ENCODE data around the gene AACS. TPM values are rescaled to one million over a fixed set of nuclear protein-coding genes. Genes with fewer than 3 reads are reported as not detected.

The AACS gene
- total and polyA plus RNA-seq, 2 of the 13 experiments (the other 11 are each of a cell fraction or from before 2014, with no cell fraction given) = 23.3 to 28.8 TPM

- CTCF ChIA-PET (ENCODE audit: low intra/inter-chr PET ratio, low total read pairs) = no interaction called here
- in situ Hi-C loops (cut with HindIII; ENCODE audit: extremely low pct_ligation_motif_present, low pct_unique_long_range_greater_than_20kb) = no loop called here
- POLR2A ChIA-PET = no interaction called here
- no peaks in the 10 kb centered on the region for H3K4me1 ChIP-seq (ENCODE audit: insufficient read depth, low read length)
- BruUV-seq (replicated peaks) = TSS peak; percentile 37
- no peak overlapping the region for H3K4me3 ChIP-seq (replicated peaks in 1 of 3; ENCODE audit: insufficient read depth in 1 of 3, low read depth in 2 of 3, low read length in 3 of 3)
- 97% methylated on average over 9 of the region's 9 CpGs for WGBS (ENCODE audit: low lambda C conversion rate)
- H3K27ac ChIP-seq (ENCODE audit: extremely low read length, insufficient read depth, low read length) = no peak overlapping the region
- H3K36me3 ChIP-seq (replicated peaks in 1 of 2; ENCODE audit: control insufficient read depth in 1 of 2, insufficient read depth in 2 of 2, low read length in 2 of 2) = peaks cover 4 to 21% of the 10 kb centered on the region in 2 experiments; a peak in 4 of 5 replicates
- H3K27me3 ChIP-seq (ENCODE audit: control insufficient read depth in 1 of 2, insufficient read depth in 2 of 2, low read length in 2 of 2) = no peaks in the 10 kb centered on the region
- H4K20me1 ChIP-seq (ENCODE audit: insufficient read depth, low read length) = no peaks in the 10 kb centered on the region
- DNase-seq (ENCODE audit: low spot score) (no peak), FAIRE-seq (no peak), ATAC-seq (no peak)
- H3K4me2 ChIP-seq (ENCODE audit: low read depth, low read length) = no peak overlapping the region
- no peaks in the 10 kb centered on the region for H3K9me3 ChIP-seq (ENCODE audit: low read length)
- H3K79me2 ChIP-seq (ENCODE audit: insufficient read depth, low read length) = no peaks in the 10 kb centered on the region
- H2AFZ ChIP-seq (ENCODE audit: low read length) = no peak overlapping the region
- no peak for TF ChIP-seq RAD21 (CRISPR knock-in tag; IDR thresholded peaks at IDR 0.05)
- no peak for TF ChIP-seq ZNF557 (CRISPR knock-in tag; IDR thresholded peaks at IDR 0.05)
- TF ChIP-seq RCOR2 (CRISPR knock-in tag; IDR thresholded peaks at IDR 0.05) = no peak
- no peak for TF ChIP-seq NCOA1 (CRISPR knock-in tag; IDR thresholded peaks at IDR 0.05)
- H3K9ac ChIP-seq (ENCODE audit: insufficient read depth, low read depth, low read length) = no peak overlapping the region
- intact Hi-C loops (cut with micrococcal nuclease; ENCODE audit: unreplicated experiment) = no loop called here
Observed at GRCh38 chr12:125025606-125026235, 39.5 kb upstream of the AACS start.

DNA sequence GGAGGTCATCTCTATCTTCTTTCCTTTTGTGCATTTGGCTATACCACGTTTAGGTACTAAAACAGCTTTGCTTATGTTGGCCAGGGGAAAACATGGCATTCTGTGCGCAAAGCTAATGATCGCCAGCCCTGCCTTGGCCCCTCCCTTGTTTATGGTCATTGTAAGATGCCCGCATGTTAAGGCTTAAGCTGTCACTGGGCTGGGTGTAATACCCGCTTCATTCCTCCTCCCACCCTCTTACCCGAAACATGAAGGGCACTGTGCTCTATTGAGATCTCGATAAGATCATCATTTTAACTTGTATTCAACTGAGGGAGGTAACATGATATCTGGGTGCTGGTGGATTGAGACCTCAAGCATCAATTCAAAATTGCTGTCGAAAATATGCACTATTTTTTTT is 37.1 kb upstream of the AACS start:
- no peaks in the 10 kb centered on the region for H4K20me1 ChIP-seq (ENCODE audit: insufficient read depth, low read length)
- H3K27me3 ChIP-seq (ENCODE audit: control insufficient read depth in 1 of 2, insufficient read depth in 2 of 2, low read length in 2 of 2) = no peaks in the 10 kb centered on the region
- H3K27ac ChIP-seq (ENCODE audit: extremely low read length, insufficient read depth, low read length) = no peak overlapping the region
- no peaks in the 10 kb centered on the region for H3K9me3 ChIP-seq (ENCODE audit: low read length)
- CTCF ChIA-PET (ENCODE audit: low intra/inter-chr PET ratio, low total read pairs) = no interaction called here
- no TSS peak for BruUV-seq (replicated peaks)
- H2AFZ ChIP-seq (ENCODE audit: low read length) = no peak overlapping the region
- in situ Hi-C loops (cut with HindIII; ENCODE audit: extremely low pct_ligation_motif_present, low pct_unique_long_range_greater_than_20kb) (no loop called here), intact Hi-C loops (cut with micrococcal nuclease; ENCODE audit: unreplicated experiment) (no loop called here)
- H3K4me3 ChIP-seq (replicated peaks in 1 of 3; ENCODE audit: insufficient read depth in 1 of 3, low read depth in 2 of 3, low read length in 3 of 3) = no peak overlapping the region
- ATAC-seq = no peak
- 96% methylated on average over 8 of the region's 8 CpGs for WGBS (ENCODE audit: low lambda C conversion rate)
- no peak for FAIRE-seq
- no peak for DNase-seq (ENCODE audit: low spot score)
- no peaks in the 10 kb centered on the region for H3K4me1 ChIP-seq (ENCODE audit: insufficient read depth, low read length)
- no peak overlapping the region for H3K4me2 ChIP-seq (ENCODE audit: low read depth, low read length)
- no peaks in the 10 kb centered on the region for H3K79me2 ChIP-seq (ENCODE audit: insufficient read depth, low read length)
- no peak overlapping the region for H3K9ac ChIP-seq (ENCODE audit: insufficient read depth, low read depth, low read length)
- POLR2A ChIA-PET = no interaction called here
- H3K36me3 ChIP-seq (replicated peaks in 1 of 2; ENCODE audit: control insufficient read depth in 1 of 2, insufficient read depth in 2 of 2, low read length in 2 of 2) = peaks cover 3 to 16% of the 10 kb centered on the region in 2 experiments; a peak in 4 of 5 replicates
- TF ChIP-seq LBX2 (CRISPR knock-in tag; IDR thresholded peaks at IDR 0.05; ENCODE audit: borderline replicate concordance) (no peak), PTBP1 (IDR thresholded peaks at IDR 0.05; ENCODE audit: low read depth, low read length, poor library complexity, severe bottlenecking) (no peak), TRIM24 (CRISPR knock-in tag; IDR thresholded peaks at IDR 0.05) (no peak), ZNF510 (CRISPR knock-in tag; IDR thresholded peaks at IDR 0.05; ENCODE audit: low read depth) (no peak), NR2F1 (CRISPR knock-in tag; IDR thresholded peaks at IDR 0.05) (no peak), THAP9 (CRISPR knock-in tag; IDR thresholded peaks at IDR 0.05; ENCODE audit: borderline replicate concordance) (no peak)
